K562 (cell line): Measurements from ENCODE around the gene HDAC10. TPM values are rescaled to one million over a fixed set of nuclear protein-coding genes. Genes with fewer than 3 reads are reported as not detected.
A peak's percentile ranks its signal among the peaks of the same experiment; 100 is the strongest.

Experiments
- ADNP ChIP-seq: fragments of 200-800 bp; sonication (Bioruptor generic); IDR thresholded peaks from 2 replicates; pipeline ENCODE4 v1.6.1; 2016; ENCODE audit warnings: missing genetic modification characterization, missing compliant biosample characterization
- CTCF ChIP-seq, 3 experiments: IDR thresholded peaks in 2 of 3; conservative IDR thresholded peaks in 1 of 3; 2 replicates each; pipeline ENCODE4 v1.5.1; 2011 to 2012; ENCODE audit warnings: low read length in 3 of 3, mild to moderate bottlenecking in 3 of 3, control low read depth in 2 of 3, improper control_type of control experiment in 1 of 3, inconsistent platforms in 1 of 3, low read depth in 1 of 3, mixed read lengths in 1 of 3, moderate library complexity in 1 of 3; ENCODE audit not compliant: insufficient read depth in 2 of 3
- DMBX1 ChIP-seq: fragments of 250-450 bp; sonication (Bioruptor Pico); IDR thresholded peaks from 2 replicates; pipeline ENCODE4 v1.8.0; 2022; ENCODE audit warnings: inconsistent platforms, mild to moderate bottlenecking, moderate library complexity, borderline replicate concordance
- ESRRB ChIP-seq: fragments of 250-450 bp; sonication (Bioruptor Pico); IDR thresholded peaks from 2 replicates; pipeline ENCODE4 v1.5.0; 2020; ENCODE audit warnings: mild to moderate bottlenecking, moderate library complexity, borderline replicate concordance
- GABPB2 ChIP-seq: fragments of 250-450 bp; sonication (Bioruptor Pico); conservative IDR thresholded peaks from 2 replicates; pipeline ENCODE4 v1.5.1; 2021; ENCODE audit warnings: mild to moderate bottlenecking
- PRDM10 ChIP-seq: fragments of 450-650 bp; IDR thresholded peaks from 2 replicates; pipeline ENCODE4 v1.6.1; 2018; ENCODE audit not compliant: partially characterized antibody
- RAD21 ChIP-seq, 2 experiments: fragments of 250-450 bp in 1 of 2; fragments of 450-650 bp in 1 of 2; sonication (Bioruptor Pico) in 1 of 2; formaldehyde crosslinking in 1 of 2; IDR thresholded peaks in 1 of 2; conservative IDR thresholded peaks in 1 of 2; 2 replicates each; pipeline versions ENCODE4 v1.4.0 to v1.8.0; 2020 to 2022; ENCODE audit warnings: mild to moderate bottlenecking in 2 of 2, moderate library complexity in 1 of 2
- RBFOX2 ChIP-seq: fragments of 200-400 bp; formaldehyde crosslinking; IDR thresholded peaks from 2 replicates; pipeline ENCODE4 v1.6.1; 2017; ENCODE audit warnings: low read depth, mild to moderate bottlenecking, low read length, moderate library complexity
- SIN3A ChIP-seq, 2 experiments: fragments of 150-350 bp in 1 of 2; IDR thresholded peaks; 2 replicates each; pipeline ENCODE4 v1.6.1; 2011 to 2016; ENCODE audit warnings: borderline replicate concordance in 2 of 2, low read depth in 2 of 2, low read length in 2 of 2, mild to moderate bottlenecking in 2 of 2, moderate library complexity in 2 of 2; ENCODE audit not compliant: control insufficient read depth in 1 of 2
- SRSF3 ChIP-seq: fragments of 200-400 bp; formaldehyde crosslinking; IDR thresholded peaks from 2 replicates; pipeline ENCODE4 v1.6.1; 2016; ENCODE audit warnings: mild to moderate bottlenecking, low read length, moderate library complexity; ENCODE audit not compliant: insufficient read depth
- STAT5A ChIP-seq: IDR thresholded peaks from 2 replicates; pipeline ENCODE4 v1.6.1; 2012; ENCODE audit warnings: low read length, inconsistent platforms, borderline replicate concordance
- TSC22D4 ChIP-seq: fragments of 450-650 bp; IDR thresholded peaks from 2 replicates; pipeline ENCODE4 v1.6.1; 2016; ENCODE audit warnings: missing genetic modification characterization, missing biosample characterization, control low read depth
- ZBTB33 ChIP-seq: sonication (generic); formaldehyde crosslinking; IDR thresholded peaks from 2 replicates; pipeline ENCODE4 v1.8.1; 2023; ENCODE audit warnings: mild to moderate bottlenecking, missing genetic modification reagents
- ZBTB5 ChIP-seq: fragments of 450-650 bp; IDR thresholded peaks from 2 replicates; pipeline ENCODE4 v1.6.1; 2017; ENCODE audit warnings: antibody characterized with exemption
- ZNF239 ChIP-seq: fragments of 250-450 bp; sonication (Bioruptor Pico); IDR thresholded peaks from 2 replicates; pipeline ENCODE4 v1.4.0; 2020; ENCODE audit warnings: mild to moderate bottlenecking
- ZNF75A ChIP-seq: fragments of 450-650 bp; formaldehyde crosslinking; IDR thresholded peaks from 2 replicates; pipeline ENCODE4 v1.4.0; 2020; ENCODE audit warnings: mild to moderate bottlenecking
- polyA plus RNA-seq, 8 experiments: library from polyadenylated mRNA; depleted of rRNA in 4 of 8; stranded (reverse) in 5 of 8; unstranded in 3 of 8; fragments of >200 nt; fragmentation: Nextera tagmentation in 2 of 8; fragmentation: Illumina TruSeq in 1 of 8; extraction: Ambion mirVana in 2 of 8; extraction: Trizol in 1 of 8; gene quantifications; 2 replicates each; pipeline versions ENCODE4 v1.2.1 to v1.2.3, GENCODE V29; 2011 to 2014; ENCODE audit warnings: inconsistent platforms in 1 of 8, missing spikeins in 1 of 8
- total RNA-seq, 7 experiments: library from RNA; depleted of rRNA in 6 of 7; stranded (reverse); fragments of >200 nt in 6 of 7; fragmentation: Illumina TruSeq in 2 of 7; extraction: Trizol in 2 of 7; gene quantifications; 2 replicates each; pipeline versions ENCODE4 v1.2.1 to v1.2.3, GENCODE V29; 2011 to 2021; ENCODE audit warnings: low replicate concordance in 1 of 7

The HDAC10 gene
- total and polyA plus RNA-seq, 9 of the 15 experiments (the other 6 are each of a cell fraction or from before 2014, with no cell fraction given) = 0.10 to 44.2 (median 6.5) TPM

- TF ChIP-seq PRDM10 (peak; percentile 67), DMBX1 (CRISPR knock-in tag) (no peak), GABPB2 (CRISPR knock-in tag) (no peak), ZNF75A (CRISPR knock-in tag) (no peak), ESRRB (CRISPR knock-in tag) (no peak), ZBTB33 (peak; percentile 96), STAT5A (no peak), ZBTB5 (no peak), ZNF239 (CRISPR knock-in tag) (no peak), SIN3A (IDR thresholded peaks at IDR 0.05; ENCODE audit: borderline replicate concordance in 2 of 2, control insufficient read depth in 1 of 2, low read depth in 2 of 2, low read length in 2 of 2) (no peak), CTCF (IDR thresholded peaks at IDR 0.05 in 2 of 3, conservative IDR thresholded peaks at IDR 0.05 in 1 of 3; ENCODE audit: insufficient read depth in 2 of 3, low read depth in 1 of 3, low read length in 3 of 3) (peak; percentile 45 to 46 (median 45)), RAD21 (CRISPR knock-in tag; conservative IDR thresholded peaks at IDR 0.05 in 1 of 2, IDR thresholded peaks at IDR 0.05 in 1 of 2) (peak in 1 of 2 experiments; percentile 38; a peak in 1 of 4 replicates), RBFOX2 (peak; percentile 31; the same call in 1 of the 2 replicates), ADNP (tag) (no peak), TSC22D4 (tag) (no peak), SRSF3 (no peak)
Observed at GRCh38 chr22:50252082-50253045, 1.3 kb upstream of the HDAC10 start (continued).
